HuH-7 (cell line): ENCODE measurements around the gene TXNDC8.
"Not testable (repeated sequence)": the region's sequence is repeated elsewhere in the genome, so short reads cannot be mapped to it uniquely, and the experiment has no call there.

Experiments used
- DNase-seq: peaks from one replicate; pipeline ENCODE4 v3.0.0; 2011; ENCODE audit warnings: low spot score

TXNDC8 gene

DNA sequence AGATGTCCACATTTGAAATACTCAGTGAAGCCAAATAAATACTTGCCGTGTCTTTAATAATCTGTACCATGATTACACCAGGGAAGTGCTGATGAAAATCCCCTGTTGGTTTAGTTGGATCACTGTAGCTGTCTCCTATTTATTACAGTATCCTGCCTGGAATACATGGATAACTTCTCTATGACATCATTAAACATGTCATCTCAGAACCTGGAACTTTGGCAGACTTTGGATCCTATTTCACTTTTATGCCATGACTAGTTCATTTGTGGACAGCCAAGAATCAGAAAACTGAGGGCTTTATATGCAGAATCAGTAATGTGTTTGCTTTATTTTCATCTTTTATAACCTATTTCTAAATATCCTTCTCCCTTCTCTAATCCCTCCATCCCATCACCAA is at the start of gene TXNDC8:
TSS of gene TXNDC8 (minus strand) at position 137 of the 400 bp plus-strand sequence.
- no peak for DNase-seq

DNA sequence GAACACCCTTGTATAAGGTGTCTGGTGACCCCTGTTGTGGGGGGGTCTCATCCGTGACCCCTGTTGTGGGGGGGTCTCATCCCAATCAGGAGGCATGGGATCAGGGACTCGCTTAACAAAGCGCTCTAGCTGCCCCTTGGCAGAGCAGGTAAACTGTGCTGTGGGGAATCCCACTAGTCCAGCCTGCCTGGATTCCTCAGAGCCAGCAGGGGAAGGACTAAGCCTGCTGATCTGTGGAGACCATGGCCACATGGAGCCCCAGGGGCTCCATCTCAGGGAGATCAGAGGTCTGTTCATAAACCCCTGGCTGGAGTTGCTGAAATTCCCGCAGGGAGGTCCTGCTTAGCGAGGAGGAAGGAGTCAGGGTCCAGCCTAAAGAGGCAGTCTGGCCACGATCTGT is 45.8 kb upstream of the TXNDC8 start:
- no peak for DNase-seq

DNA sequence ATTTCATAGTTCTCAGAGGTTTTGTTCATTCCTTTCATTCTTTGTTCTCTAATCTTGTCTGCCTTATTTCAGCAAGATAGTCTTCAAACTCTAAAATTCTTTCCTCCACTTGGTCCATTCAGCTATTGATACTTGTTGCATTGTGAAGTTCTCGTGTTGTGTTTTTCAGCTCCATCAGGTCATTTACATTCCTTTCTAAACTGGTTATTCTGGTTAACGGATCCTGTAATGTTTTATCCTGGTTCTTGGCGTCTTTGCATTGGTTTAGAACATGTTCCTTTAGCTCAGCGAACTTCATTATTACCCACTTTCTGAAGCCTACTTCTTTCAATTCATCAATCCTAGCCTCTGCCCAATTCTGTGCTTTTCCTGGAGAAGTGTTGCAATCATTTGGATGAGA is 45.1 kb upstream of the TXNDC8 start:
- no peak for DNase-seq

DNA sequence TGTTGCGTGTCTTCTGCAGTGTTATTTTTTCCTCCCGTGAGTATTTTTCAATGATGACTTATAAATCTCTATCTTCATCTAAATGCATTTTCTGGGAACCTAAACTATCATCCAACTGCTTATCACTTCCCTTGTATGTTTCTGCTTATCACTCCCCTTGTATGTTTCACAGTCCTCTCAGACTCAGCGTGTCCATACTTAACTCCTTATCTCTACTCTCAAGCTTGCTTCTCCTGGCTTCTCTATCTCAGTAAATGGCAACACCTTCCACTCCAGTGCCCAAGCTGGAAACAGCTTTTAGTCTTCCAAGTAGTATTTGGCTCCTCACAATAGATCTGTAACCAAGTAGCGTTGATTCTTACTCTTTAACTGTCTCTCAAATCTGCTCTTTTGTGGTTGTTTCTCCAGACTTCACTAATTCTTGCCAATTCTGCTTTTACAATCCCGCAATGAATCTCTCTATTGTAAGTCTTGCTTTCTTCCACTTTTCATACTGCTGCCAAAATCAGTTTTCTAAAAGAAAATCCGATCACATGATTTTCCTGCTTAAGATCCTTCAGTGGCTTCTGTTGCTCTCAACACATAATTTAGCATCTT is 33.8 kb upstream of the TXNDC8 start:
- no peak for DNase-seq

DNA sequence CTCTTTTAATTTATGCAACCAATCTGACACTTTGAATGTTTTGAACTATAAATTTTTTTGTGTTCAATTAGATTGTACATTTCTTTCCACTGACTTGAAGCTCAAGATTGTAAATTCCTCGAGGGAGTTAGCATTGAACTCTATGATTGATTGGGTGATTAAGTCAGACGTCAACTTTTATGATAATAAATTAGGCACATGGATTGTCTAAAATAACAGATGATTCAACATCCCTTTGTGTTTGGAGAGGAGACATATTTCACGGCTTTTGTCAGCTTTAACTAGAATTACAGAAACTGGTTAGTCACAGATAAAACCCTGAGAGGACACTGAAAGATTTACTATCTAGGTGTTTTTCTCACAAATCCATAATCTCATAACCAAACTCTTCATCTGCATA is 32.7 kb upstream of the TXNDC8 start:
- DNase-seq = no peak

DNA sequence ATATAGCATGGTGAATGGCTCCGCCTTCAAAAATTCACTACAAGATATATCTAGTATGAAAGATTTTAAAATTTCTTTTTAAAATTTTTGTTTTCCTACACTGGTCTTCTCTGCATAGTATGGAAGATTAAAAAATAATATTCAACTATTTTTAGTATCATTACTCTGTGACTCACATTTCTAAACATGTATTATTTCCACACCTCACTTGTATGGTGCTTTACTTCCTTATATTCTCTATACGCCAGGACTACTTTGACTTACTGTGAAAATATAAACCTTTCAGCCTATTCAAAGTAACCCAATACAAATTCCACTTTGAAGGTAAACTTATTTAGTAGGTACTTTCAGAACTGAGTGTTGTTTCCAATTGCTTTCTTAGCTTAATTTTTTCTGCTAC is 26.8 kb upstream of the TXNDC8 start:
- no peak for DNase-seq

DNA sequence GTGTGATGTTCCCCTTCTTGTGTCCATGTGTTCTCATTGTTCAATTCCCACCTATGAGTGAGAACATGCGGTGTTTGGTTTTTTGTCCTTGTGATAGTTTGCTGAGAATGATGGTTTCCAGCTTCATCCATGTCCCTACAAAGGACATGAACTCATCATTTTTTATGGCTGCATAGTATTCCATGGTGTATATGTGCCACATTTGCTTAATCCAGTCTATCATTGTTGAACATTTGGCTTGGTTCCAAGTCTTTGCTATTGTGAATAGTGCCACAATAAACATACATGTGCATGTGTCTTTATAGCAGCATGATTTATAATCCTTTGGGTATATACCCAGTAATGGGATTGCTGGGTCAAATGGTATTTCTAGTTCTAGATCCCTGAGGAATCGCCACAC is 21.3 kb upstream of the TXNDC8 start:
- DNase-seq = not testable (repeated sequence)

DNA sequence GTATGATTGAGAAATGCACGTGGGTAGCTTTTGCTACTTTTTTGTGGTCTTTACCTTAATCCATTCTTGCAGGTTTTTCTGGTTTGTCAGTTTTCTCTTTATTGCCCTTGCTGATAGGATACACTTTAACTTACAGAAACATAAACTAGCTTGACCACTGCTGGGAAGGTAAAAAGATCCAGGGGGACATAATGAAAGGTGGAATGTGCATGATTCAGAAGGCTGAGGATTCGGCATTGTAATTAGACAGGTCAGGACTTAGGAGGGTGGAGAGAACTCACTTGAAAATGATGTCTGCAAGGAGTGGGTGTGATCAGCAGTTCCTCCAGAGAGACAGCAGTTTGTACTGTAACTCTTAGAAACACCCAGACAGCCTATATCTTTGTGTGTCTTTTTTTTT is 19.8 kb upstream of the TXNDC8 start:
- no peak for DNase-seq

DNA sequence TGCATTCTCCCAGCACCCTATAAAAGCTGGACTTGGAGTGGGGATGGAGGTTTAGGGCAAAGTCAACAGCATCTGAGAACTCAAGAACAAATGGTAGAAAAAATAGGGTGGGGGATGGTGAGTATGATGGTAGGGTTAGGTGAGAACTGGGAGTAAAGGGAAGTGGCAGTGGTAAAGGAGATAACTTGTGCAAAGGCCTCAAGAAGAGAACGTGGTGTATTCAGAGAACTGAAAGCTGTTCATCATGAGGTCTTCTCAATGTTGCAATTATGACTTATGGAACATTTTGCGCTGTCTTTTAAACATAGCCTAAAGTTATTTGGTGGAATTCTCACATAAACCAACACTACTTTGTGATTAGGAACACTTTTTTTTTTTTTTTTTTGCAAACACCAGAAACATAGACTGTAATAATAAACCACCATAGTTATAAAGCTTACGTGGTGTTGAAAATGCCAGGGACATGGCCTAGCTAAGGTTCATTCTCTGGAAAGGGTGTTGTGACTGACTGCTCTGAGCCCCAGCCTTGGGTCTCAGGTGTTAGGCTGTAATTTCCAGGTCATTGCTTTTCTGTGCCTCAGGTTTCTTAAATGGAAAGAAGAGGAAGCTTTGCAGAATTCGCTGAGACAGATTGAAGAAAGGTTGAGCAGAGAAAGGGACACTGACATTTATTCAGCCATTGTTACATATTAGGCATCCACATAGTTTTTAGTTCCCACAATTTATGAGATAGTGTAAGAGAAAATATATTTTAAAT is 19.2 kb upstream of the TXNDC8 start:
- no peak for DNase-seq

DNA sequence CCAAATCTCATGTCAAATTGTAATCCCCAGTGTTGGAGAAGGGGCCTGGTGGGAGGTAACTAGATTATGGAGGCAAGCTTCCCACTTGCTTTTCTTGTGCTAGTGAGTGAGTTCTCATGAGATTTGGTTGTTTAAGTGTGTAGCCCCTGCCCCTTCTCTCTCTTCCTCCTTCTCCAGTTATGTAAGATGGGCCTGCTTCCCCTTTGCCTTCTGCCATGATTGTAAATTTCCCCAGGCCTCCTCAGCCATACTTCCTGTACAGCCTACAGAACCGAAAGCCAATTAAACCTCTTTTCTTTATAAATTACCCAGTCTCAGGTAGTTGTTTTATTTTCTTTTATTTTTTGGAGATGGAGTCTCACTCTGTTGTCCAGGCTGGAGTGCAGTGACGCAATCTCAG is 18.2 kb upstream of the TXNDC8 start:
- DNase-seq = no peak

DNA sequence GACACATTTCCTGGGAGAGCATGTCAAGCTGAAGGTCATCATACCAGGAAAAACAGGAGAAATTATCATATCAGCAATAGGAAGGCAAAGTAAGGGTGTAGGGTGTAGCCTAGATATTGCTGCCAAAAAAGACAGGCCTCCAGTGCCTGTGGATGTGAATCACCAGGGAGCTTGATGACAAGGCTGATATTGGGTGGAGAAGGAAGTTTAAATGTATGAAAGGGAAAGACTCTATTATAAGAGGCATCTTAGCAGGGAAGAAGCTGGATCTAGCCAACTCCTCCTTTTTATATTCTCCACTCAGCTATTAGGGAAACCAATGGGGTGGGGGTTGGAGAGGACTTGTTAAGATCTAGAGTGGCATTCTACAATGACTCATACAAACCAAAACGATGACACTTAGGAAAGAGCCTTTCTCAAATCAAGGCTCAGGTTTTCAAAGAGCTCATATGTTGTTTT is 13.4 kb upstream of the TXNDC8 start:
- no peak for DNase-seq

DNA sequence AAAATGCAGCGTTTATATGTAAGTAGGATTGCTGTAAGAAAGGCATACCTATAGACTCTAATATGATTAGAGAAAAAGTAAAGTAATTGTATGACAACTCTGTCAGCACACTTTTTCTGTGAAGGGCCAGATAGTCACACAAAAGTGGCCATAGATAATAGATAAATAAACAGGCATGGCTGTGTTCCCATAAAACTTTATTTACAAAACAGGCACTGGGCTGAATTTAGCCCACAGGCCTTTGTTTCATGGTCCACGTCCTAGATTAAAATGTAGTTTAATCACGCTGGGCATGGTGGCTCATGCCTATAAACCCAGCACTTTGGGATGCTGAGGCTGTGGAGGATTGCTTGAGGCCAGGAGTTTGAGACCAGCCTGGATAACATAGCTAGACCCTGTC is 8.7 kb upstream of the TXNDC8 start:
- DNase-seq = no peak

DNA sequence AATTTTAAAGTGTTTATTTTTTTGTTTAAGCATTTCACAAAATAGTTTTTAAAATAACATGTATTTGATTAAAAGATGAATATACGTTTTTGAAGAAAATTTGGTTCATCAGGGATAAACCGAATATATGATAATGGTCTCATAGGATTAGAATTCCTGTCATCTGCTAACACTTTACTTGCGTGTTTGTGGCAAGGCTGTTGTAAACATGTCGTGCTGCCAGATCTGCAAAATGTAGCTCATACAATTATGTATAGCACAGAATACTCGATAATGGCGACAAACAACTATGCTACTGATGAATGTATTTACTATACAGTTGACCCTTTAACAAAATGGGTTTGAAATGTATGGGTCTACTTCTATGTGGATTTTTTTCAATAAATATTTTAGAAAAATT is 7.2 kb upstream of the TXNDC8 start:
- DNase-seq = no peak

DNA sequence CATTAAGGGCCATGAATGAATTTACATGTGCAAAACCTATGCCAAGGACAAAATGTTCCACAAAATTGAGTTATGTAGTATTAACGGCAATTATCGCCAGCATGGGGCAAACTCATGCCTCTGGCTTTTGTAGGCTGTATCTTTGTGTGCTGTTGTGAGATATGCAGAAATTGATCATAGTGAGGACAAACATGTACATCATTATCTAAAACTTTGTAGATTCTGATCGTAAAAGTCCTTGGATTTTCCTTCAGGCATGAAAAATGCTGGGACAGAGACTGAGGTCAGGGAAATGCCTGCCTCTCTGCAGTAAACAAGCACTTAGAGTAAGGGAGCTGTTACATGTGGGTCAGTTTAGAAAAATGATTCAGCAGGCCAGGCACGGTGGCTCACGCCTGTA is 5.9 kb upstream of the TXNDC8 start:
- no peak for DNase-seq

DNA sequence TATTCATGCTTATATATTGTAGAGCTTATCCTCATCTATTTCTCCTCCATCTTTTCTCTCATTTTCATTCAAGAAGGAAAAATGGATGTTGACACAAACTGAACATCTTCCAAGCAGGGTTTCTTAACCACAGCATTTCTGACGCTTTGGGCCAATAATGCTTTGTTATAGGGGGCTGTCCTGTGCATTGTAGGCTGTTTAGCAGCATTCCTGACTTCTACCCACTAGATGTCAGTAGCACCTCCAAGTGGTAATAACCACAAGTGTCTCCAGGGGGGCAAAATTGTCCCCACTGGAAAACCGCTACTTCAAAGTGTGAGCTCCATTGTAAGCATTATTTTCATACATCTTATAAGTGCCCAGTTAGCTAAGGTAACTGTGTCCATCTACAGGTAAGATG is 2.6 kb upstream of the TXNDC8 start:
- peak; percentile 11 for DNase-seq

DNA sequence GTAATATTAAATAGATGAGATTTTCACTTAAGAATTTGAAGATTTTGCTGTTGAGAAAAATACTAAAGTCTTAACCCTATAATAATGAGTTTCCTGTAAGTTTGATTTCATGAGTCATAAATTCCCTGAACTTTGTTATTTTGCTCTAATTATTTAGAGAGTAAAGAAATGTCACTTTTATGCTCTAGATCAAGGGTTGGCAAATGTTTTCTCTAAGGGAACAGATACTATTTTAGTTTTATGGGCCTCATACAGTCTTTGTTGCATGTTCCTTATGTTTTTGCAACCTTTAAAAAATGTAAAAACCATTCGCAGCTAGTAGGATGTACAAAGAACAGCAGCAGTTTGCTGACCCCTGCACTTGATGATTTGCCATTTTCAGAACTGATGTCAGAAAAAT is 480 bp upstream of the TXNDC8 start:
- no peak for DNase-seq

DNA sequence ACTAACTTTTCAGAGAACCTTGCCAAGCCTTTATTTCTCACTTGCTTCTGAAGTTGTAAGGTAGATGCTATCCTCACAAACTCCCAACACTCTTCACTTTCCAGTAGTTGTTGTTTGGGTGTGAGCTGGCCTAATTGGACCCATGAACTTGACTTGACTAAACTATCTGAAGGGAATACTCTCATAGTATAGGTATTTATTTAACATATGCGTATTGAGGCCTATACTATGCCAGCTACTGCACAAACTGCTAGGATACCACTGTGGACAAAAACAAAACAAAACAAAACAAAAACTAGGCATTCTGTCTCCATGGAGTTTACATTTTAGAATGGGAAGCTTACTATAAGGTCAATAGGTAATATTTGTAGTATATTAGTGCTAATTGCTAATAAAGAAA is 1.3 kb downstream of the TXNDC8 start:
- no peak for DNase-seq

DNA sequence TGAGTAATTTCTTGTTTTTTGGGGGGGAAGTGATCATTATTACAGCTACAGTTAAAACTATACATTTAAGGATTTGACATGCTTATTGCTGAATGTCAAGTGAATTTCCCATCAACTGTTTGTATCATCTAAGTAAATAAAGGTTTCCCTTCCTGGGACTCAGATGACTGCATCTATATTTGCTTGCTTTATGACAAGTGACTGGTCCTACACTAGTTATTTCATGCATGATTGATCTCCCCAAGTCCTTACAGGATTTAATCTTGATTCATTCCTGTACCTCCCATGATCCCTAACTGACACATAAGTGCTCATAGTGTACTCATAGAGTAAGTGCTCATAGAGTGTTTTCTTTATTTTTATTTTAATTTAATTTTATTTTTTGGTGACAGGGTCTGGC is 2.8 kb downstream of the TXNDC8 start:
- DNase-seq = no peak

DNA sequence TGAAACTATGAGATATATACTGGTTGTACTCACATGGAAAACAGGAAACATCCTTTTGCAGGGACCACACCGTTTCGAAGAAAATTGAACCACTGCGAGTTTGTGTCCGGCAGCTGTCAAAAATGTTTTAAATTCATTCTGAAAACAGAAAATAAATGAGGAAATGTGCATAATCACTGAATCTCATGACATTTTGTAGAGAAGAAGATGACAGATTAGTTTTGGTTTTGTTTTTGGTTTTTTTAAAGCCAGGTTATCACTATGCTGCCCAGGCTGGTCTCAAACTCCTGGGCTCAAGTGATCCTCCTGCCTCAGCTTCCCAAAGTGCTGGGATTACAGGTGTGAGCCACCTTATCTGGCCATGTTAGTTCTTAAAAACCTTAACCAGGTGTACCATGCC is 3.5 kb downstream of the TXNDC8 start:
- DNase-seq = no peak

DNA sequence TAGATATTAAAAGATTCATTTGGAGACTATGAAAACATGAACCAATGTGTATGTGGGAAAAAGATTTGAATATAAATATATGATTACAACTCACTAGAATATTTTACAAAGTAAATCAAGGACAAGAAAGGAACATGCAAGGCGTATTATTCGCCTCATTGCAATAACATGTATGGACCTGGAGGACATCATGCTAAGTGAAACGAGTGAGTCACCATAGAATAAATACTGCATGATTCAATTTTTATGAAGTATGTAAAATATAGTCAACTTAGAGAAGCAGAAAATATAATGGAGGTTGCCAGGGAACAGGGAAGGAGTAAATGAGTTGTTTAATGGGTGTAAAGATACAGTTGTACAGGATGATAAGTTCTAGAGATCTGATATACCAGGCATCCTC is 4.9 kb downstream of the TXNDC8 start:
- no peak for DNase-seq

DNA sequence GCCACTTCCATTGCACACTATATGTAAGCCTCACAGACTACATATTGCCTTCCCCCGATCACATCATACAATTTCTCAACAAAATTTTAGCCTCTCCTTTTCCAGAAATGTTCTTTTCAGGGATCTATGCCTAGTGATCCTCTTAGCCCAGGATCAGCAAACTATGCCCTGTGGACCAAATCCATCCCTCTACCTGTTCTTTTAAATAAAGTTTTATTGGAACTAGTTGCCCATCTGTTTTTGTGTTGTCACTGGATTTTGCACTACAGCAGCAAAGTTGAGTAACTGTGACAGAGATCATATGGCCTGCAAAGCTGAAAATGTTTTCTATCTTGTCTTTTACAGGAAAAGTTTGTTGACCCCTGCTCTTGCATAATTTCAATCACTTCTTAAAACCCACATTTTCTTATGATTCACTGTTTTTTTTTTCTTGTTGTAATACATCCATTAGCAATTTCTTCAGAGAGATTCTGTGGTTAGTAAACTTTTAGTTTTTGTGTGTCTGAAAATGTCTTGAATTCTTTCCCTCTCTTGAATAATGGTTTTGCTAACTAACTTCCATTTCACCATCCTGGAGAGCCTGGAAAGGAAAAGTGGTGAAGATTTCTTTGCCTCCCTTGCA is 7.1 kb downstream of the TXNDC8 start:
- no peak for DNase-seq

DNA sequence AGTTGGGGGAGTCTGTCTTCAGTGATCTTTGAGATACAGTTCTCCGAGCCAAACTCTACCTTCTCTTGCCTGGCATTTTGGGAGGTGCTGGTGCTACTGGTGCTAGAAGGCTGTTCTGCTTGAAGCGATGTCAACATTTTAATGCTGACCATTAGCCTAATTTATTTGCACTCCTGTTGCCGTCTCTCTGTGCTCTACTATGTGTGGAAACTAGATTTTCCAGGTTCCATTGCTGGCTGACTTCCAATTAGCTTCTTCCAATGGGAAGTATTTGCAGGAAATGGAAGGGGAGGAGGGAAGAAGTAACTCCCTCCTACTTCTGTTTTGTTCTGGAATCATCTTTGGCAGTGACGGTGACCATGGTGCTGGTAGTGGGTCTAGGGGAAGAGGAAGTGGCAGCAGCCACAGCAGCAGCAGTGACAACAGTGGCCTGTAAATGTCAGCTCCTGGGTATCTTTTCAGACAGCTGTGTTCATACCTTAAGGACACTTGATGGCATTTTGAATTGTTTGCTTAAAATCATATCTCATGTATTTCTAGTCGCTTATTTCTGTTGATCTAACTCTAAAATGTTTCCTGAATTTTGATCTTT is 7.9 kb downstream of the TXNDC8 start:
- no peak for DNase-seq

DNA sequence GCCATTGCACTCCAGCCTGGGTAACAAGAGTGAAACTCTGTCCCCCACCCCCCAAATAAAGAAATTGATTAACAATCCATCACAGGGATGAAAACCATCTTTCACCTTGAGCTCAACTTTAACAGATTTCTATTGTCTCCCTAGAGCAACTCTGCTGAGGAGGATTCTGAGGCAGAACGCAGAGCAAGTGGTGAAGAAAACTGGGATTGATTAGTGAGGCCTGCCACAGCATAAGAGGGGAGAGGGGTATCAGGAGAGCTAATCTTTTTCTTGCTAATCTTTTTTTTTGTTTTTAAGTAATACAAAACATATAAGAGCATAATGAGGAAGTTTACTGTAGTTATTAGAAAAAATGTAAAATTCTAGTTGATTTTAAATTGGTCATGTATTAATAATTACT is 8.9 kb downstream of the TXNDC8 start:
- DNase-seq = no peak
